Kidney capillary endothelial cell (primary cell): ENCODE results near the gene PC.
A peak's percentile ranks its signal among the peaks of the same experiment; 100 is the strongest.
"Not testable (repeated sequence)": the region's sequence is repeated elsewhere in the genome, so short reads cannot be mapped to it uniquely, and the experiment has no call there.

Source experiments
- DNase-seq: peaks from one replicate; pipeline ENCODE4 v3.0.0-alpha.2; 2018; ENCODE audit warnings: low spot score

PC gene

GRCh38 chr11:66978717-66979116, 20.5 kb upstream of the PC start:
- DNase-seq, result no peak

GRCh38 chr11:66978229-66978628, 20.0 kb upstream of the PC start:
- no peak for DNase-seq

- no peak for DNase-seq
Observed at GRCh38 chr11:66976925-66977324, 18.7 kb upstream of the PC start.

GRCh38 chr11:66976028-66976467, 17.9 kb upstream of the PC start:
- DNase-seq, result no peak

- DNase-seq, result no peak
Observed at GRCh38 chr11:66975405-66976027, 17.3 kb upstream of the PC start.

- DNase-seq, result no peak
Observed at GRCh38 chr11:66974724-66975404, 16.7 kb upstream of the PC start, which contains the start of gene C11orf86. Gene C11orf86 (plus strand): TSS chr11:66975304. CDS start chr11:66975363, 59 bp downstream.

GRCh38 chr11:66973956-66974580, 15.9 kb upstream of the PC start:
- DNase-seq, result no peak

- DNase-seq, result no peak
Observed at GRCh38 chr11:66971488-66971887, 13.3 kb upstream of the PC start.

GRCh38 chr11:66970807-66971442, 12.7 kb upstream of the PC start:
- peak; percentile 65 for DNase-seq

GRCh38 chr11:66970371-66970806, 12.2 kb upstream of the PC start:
- DNase-seq, result no peak

GRCh38 chr11:66969584-66970225, 11.5 kb upstream of the PC start:
- no peak for DNase-seq

- peak; percentile 60 for DNase-seq
Observed at GRCh38 chr11:66967670-66968425, 9.7 kb upstream of the PC start.

GRCh38 chr11:66966351-66966750, 8.2 kb upstream of the PC start:
- no peak for DNase-seq

- no peak for DNase-seq
Observed at GRCh38 chr11:66964495-66964894, 6.3 kb upstream of the PC start.

GRCh38 chr11:66962801-66963200, 4.6 kb upstream of the PC start:
- no peak for DNase-seq

- no peak for DNase-seq
Observed at GRCh38 chr11:66962247-66962646, 4.1 kb upstream of the PC start.

GRCh38 chr11:66961691-66962213, 3.6 kb upstream of the PC start:
- DNase-seq, result not testable (repeated sequence)

GRCh38 chr11:66958956-66959274, 732 bp upstream of the PC start:
- DNase-seq, result no peak

GRCh38 chr11:66957971-66958231, 282 bp downstream of the PC start:
- DNase-seq, result no peak

GRCh38 chr11:66956689-66957290, 1.4 kb downstream of the PC start:
- no peak for DNase-seq
